Stimulated activated naive B cell treated with anti-CD40 and anti-IgM and Interleukin-4, amounts not matched to agents 10 μg/mL and 1 μg/mL and 100 μg/mL, for 72 hours (primary cell): ENCODE data around the gene ABT1.
"Not testable (repeated sequence)": the region's sequence is repeated elsewhere in the genome, so short reads cannot be mapped to it uniquely, and the experiment has no call there.

Source experiments
- ATAC-seq, 2 donors: fragments of 150-1000 bp; cut with Tn5 transposase; replicated peaks; 2 replicates each; pipeline ENCODE4 v1.10.0; 2021; ENCODE audit warnings: moderate library complexity in 1 of 2
- DNase-seq: peaks from one replicate; pipeline ENCODE4 v3.0.0; 2021
- H3K27ac Mint-ChIP-seq: one replicate; pipeline ENCODE4 v1.8.0; 2022; ENCODE audit warnings: mild to moderate bottlenecking, mixed read lengths
- H3K27me3 Mint-ChIP-seq, 2 donors: one replicate each; pipeline ENCODE4 v1.8.0; 2022; ENCODE audit warnings: mixed read lengths in 2 of 2
- H3K36me3 Mint-ChIP-seq, 2 donors: one replicate each; pipeline ENCODE4 v1.8.0; 2022; ENCODE audit warnings: mixed read lengths in 2 of 2, mild to moderate bottlenecking in 1 of 2
- H3K4me1 Mint-ChIP-seq, 2 donors: one replicate each; pipeline ENCODE4 v1.8.0; 2022; ENCODE audit warnings: mixed read lengths in 2 of 2, mild to moderate bottlenecking in 1 of 2
- H3K4me3 Mint-ChIP-seq, 2 donors: one replicate each; pipeline ENCODE4 v1.8.0; 2022; ENCODE audit warnings: mild to moderate bottlenecking in 2 of 2, mixed read lengths in 2 of 2, moderate library complexity in 1 of 2
- H3K9me3 Mint-ChIP-seq, 2 donors: one replicate each; pipeline ENCODE4 v1.8.0; 2022; ENCODE audit warnings: mixed read lengths in 2 of 2, mild to moderate bottlenecking in 1 of 2

Gene ABT1

GRCh38 chr6:26596579-26597388 is at the start of gene ABT1:
ABT1 (plus strand) TSS chr6:26596953; CDS start chr6:26596983, 30 bp downstream.
- Mint-ChIP-seq H3K27ac (no peak within 1 kb of the TSS), H3K4me3 (no peak within 1 kb of the TSS), H3K27me3 (peaks cover 10 to 16% of the 10 kb centered on the region in 2 donors), H3K4me1 (peaks cover 12 to 18% of the 10 kb centered on the region in 2 donors), H3K9me3 (no peaks in the 10 kb centered on the region), H3K36me3 (peaks cover 8 to 17% of the 10 kb centered on the region in 2 donors)
- ATAC-seq: peak; percentile 87 to 88
- DNase-seq: peak; percentile 97

GRCh38 chr6:26547363-26547762 is 49.4 kb upstream of the ABT1 start:
- peaks cover 26 to 35% of the 10 kb centered on the region in 2 donors for H3K36me3 Mint-ChIP-seq

GRCh38 chr6:26550250-26550993 is 46.3 kb upstream of the ABT1 start:
- H3K36me3 Mint-ChIP-seq: peaks cover 10 to 15% of the 10 kb centered on the region in 2 donors
- DNase-seq (peak; percentile 58), ATAC-seq (peak; percentile 48 to 51)
- H3K4me1 Mint-ChIP-seq: peaks cover 8 to 25% of the 10 kb centered on the region in 2 donors
- peak overlapping the region; percentile 96 to 99 for H3K4me3 Mint-ChIP-seq
- H3K27ac Mint-ChIP-seq: peak overlapping the region; percentile 89
- H3K9me3 Mint-ChIP-seq: no peaks in the 10 kb centered on the region
- no peaks in the 10 kb centered on the region for H3K27me3 Mint-ChIP-seq

More at GRCh38 chr6:26547363-26547762, 49.4 kb upstream of the ABT1 start:
- ATAC-seq, H3K27ac Mint-ChIP-seq, DNase-seq, H3K27me3 Mint-ChIP-seq, H3K4me3 Mint-ChIP-seq, H3K9me3 Mint-ChIP-seq: not testable (repeated sequence)
- H3K4me1 Mint-ChIP-seq: peaks cover 7 to 22% of the 10 kb centered on the region in 2 donors

- peaks cover 8 to 33% of the 10 kb centered on the region in 2 donors for H3K4me1 Mint-ChIP-seq
- DNase-seq: no peak
- no peak overlapping the region for H3K27ac Mint-ChIP-seq
- no peaks in the 10 kb centered on the region for H3K9me3 Mint-ChIP-seq
- ATAC-seq: no peak
- no peaks in the 10 kb centered on the region for H3K36me3 Mint-ChIP-seq
- H3K4me3 Mint-ChIP-seq: no peak overlapping the region
- H3K27me3 Mint-ChIP-seq: no peaks in the 10 kb centered on the region
Observed at GRCh38 chr6:26552205-26552604, 44.5 kb upstream of the ABT1 start.

GRCh38 chr6:26552640-26553188 is 44.0 kb upstream of the ABT1 start:
- Mint-ChIP-seq H3K36me3 (no peaks in the 10 kb centered on the region), H3K27me3 (no peaks in the 10 kb centered on the region), H3K9me3 (no peaks in the 10 kb centered on the region), H3K4me1 (peaks cover 8 to 33% of the 10 kb centered on the region in 2 donors), H3K27ac (no peak overlapping the region), H3K4me3 (no peak overlapping the region)
- DNase-seq: no peak
- no peak for ATAC-seq

GRCh38 chr6:26553264-26553634 is 43.5 kb upstream of the ABT1 start:
- Mint-ChIP-seq H3K4me3 (no peak overlapping the region), H3K27me3 (no peaks in the 10 kb centered on the region), H3K9me3 (no peaks in the 10 kb centered on the region), H3K4me1 (peaks cover 8 to 33% of the 10 kb centered on the region in 2 donors), H3K36me3 (no peaks in the 10 kb centered on the region), H3K27ac (no peak overlapping the region)
- DNase-seq (peak; percentile 75), ATAC-seq (peak; percentile 71 to 76)

- H3K36me3 Mint-ChIP-seq: no peaks in the 10 kb centered on the region
- H3K4me3 Mint-ChIP-seq: no peak overlapping the region
- H3K27ac Mint-ChIP-seq: no peak overlapping the region
- ATAC-seq (peak; percentile 55), DNase-seq (peak; percentile 72)
- H3K27me3 Mint-ChIP-seq: no peaks in the 10 kb centered on the region
- no peaks in the 10 kb centered on the region for H3K9me3 Mint-ChIP-seq
- peaks cover 8 to 33% of the 10 kb centered on the region in 2 donors for H3K4me1 Mint-ChIP-seq
Observed at GRCh38 chr6:26553635-26554446, 42.9 kb upstream of the ABT1 start.

GRCh38 chr6:26554447-26554696 is 42.4 kb upstream of the ABT1 start:
- Mint-ChIP-seq H3K4me3 (no peak overlapping the region), H3K27ac (no peak overlapping the region)

GRCh38 chr6:26554697-26555504 is 41.9 kb upstream of the ABT1 start:
- Mint-ChIP-seq H3K36me3 (no peaks in the 10 kb centered on the region), H3K27ac (peak overlapping the region; percentile 85), H3K4me3 (peak overlapping the region; percentile 38 to 61), H3K4me1 (peaks cover 8 to 33% of the 10 kb centered on the region in 2 donors), H3K27me3 (no peaks in the 10 kb centered on the region), H3K9me3 (no peaks in the 10 kb centered on the region)
- DNase-seq (no peak), ATAC-seq (peak; percentile 24 to 33)

More at GRCh38 chr6:26554447-26554696, 42.4 kb upstream of the ABT1 start:
- Mint-ChIP-seq H3K36me3 (no peaks in the 10 kb centered on the region), H3K4me1 (peaks cover 8 to 33% of the 10 kb centered on the region in 2 donors), H3K27me3 (no peaks in the 10 kb centered on the region), H3K9me3 (no peaks in the 10 kb centered on the region)
- ATAC-seq (no peak), DNase-seq (no peak)

GRCh38 chr6:26555505-26556262 is 41.1 kb upstream of the ABT1 start:
- peak overlapping the region; percentile 85 for H3K27ac Mint-ChIP-seq
- no peaks in the 10 kb centered on the region for H3K9me3 Mint-ChIP-seq
- H3K27me3 Mint-ChIP-seq: no peaks in the 10 kb centered on the region
- ATAC-seq: no peak
- H3K4me1 Mint-ChIP-seq: peaks cover 4 to 26% of the 10 kb centered on the region in 2 donors
- H3K4me3 Mint-ChIP-seq: peak overlapping the region; percentile 38 to 61
- no peak for DNase-seq
- no peaks in the 10 kb centered on the region for H3K36me3 Mint-ChIP-seq

GRCh38 chr6:26556263-26557070 is 40.3 kb upstream of the ABT1 start:
- Mint-ChIP-seq H3K4me1 (peaks cover 4 to 19% of the 10 kb centered on the region in 2 donors), H3K27ac (peak overlapping the region; percentile 87), H3K36me3 (no peaks in the 10 kb centered on the region), H3K27me3 (no peaks in the 10 kb centered on the region), H3K9me3 (no peaks in the 10 kb centered on the region), H3K4me3 (peak overlapping the region in 1 of 2 donors; percentile 30)
- ATAC-seq: no peak
- DNase-seq: no peak
